Measurements from ENCODE around the gene C11orf71.

C11orf71 gene

DNA sequence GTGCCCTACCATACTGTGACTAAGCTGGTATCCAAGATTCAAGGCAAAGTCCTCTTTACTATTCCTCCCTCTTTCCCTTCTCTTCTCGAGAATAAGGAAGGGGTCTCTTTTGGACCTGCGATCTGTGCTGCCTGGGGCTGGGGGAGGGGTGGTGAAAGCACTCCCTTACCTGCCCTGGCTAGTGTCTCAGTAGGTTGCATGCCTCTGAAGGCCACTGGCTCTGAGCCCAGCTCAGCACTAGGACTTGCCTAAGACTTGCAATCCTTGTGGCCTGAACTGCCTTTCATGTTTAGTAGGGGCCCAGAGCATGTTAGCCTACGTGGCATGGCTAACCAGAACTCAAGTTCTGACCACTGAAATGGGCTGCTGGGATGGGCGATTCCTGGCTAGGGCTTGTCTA is 26.0 kb upstream of the C11orf71 start:
- Mint-ChIP-seq H3K27ac (no peak overlapping the region), H3K36me3 (peaks cover 10% of the 10 kb centered on the region), H3K4me1 (no peaks in the 10 kb centered on the region), H3K4me3 (no peak overlapping the region), H3K27me3 (no peaks in the 10 kb centered on the region), H3K9me3 (peaks cover 13% of the 10 kb centered on the region)

DNA sequence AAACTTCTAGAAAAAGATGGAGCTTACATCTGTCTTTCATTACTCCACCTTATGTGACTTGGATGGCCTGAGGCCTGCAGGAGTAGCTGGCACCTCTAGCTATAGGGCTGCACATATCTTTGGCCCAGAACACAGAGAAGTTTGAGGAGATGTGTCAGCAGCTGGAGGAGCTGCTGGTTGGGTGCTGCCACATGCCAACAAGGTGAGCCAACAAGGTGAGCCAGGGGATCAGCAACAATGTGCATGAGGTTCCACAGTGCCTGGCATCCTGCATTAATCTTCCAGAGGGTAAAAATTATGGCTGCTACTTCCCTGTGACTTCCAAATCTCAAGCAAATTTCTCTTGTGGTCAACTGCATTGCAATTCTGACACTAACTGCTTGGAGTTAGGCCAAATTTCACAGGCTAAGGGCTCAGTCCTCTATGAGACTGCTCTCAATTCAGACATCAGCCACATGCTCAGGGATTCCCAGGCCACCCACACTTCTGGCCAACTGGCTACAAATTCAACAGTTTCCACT is 16.2 kb upstream of the C11orf71 start:
- no peak overlapping the region for H3K27ac Mint-ChIP-seq
- H3K4me3 Mint-ChIP-seq: no peak overlapping the region
- H3K4me1 Mint-ChIP-seq: no peaks in the 10 kb centered on the region

DNA sequence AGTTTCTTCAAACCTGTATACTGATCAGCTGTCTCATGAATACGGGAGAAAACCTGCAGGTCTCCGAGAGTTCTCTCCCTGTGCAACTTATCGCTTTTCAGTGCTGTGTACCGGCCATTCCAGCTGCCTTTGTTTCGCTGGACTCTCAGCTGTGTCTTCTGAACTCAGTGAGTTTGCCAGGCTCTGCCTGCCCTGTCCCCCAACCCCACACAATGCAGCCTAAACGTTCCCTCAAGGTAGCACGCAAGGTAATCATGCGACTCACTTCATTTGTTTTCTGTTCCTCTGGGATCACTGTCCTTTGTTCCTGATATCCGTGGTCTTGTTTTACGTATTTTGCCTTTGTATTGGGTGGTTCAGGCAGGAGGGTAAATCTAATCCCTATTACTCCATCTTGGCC is 13.6 kb upstream of the C11orf71 start:
- Mint-ChIP-seq H3K9me3 (no peaks in the 10 kb centered on the region), H3K36me3 (peaks cover 10% of the 10 kb centered on the region), H3K27ac (no peak overlapping the region), H3K4me1 (no peaks in the 10 kb centered on the region), H3K4me3 (no peak overlapping the region), H3K27me3 (no peaks in the 10 kb centered on the region)

More for the DNA sequence above, 16.2 kb upstream of the C11orf71 start:
- H3K9me3 Mint-ChIP-seq: no peaks in the 10 kb centered on the region
- H3K27me3 Mint-ChIP-seq: no peaks in the 10 kb centered on the region
- H3K36me3 Mint-ChIP-seq: peaks cover 2% of the 10 kb centered on the region

DNA sequence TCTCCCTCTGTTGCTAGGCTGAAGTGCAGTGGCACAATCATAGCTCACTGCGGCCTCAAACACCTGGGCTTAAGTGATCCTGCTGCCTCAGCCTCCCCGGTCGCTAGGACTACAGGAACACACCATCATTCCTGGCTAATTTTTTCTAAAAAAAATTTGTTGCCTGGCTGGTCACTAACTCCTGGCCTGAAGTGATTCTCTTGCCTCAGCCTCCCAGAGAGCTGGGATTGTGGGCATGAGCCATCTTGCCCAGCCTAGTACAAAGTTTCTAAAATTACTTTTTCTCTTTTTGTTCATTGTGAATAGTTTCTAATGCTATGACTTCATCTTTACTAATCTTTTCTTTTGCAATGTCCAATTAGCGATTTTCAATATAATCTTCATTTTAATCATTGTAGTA is 12.6 kb upstream of the C11orf71 start:
- H3K36me3 Mint-ChIP-seq: peaks cover 10% of the 10 kb centered on the region
- no peak overlapping the region for H3K27ac Mint-ChIP-seq
- no peaks in the 10 kb centered on the region for H3K4me1 Mint-ChIP-seq
- H3K4me3 Mint-ChIP-seq: no peak overlapping the region
- no peaks in the 10 kb centered on the region for H3K9me3 Mint-ChIP-seq
- no peaks in the 10 kb centered on the region for H3K27me3 Mint-ChIP-seq

DNA sequence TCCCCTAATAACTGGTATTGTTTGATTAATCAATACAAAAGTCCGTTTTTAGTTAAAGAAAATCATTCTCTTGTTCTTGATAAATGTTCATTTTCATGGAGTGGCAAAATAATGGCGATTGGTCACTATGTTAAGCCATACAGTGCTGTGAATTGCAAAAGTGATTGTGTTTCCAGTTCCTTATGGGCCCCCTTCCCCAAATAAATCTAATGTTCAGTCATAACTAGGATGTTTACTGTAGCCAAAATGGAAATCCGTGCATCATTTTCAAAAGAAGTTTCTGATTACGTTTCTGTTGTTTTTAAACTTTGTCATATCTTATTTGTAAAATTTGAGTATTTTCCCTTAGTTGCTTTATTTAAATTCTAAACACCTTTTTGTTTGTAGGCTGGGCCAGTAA is 1.0 kb upstream of the C11orf71 start:
- Mint-ChIP-seq H3K4me1 (peaks cover 74% of the 10 kb centered on the region), H3K36me3 (peaks cover 25% of the 10 kb centered on the region), H3K9me3 (no peaks in the 10 kb centered on the region), H3K4me3 (peak overlapping the region; percentile 97), H3K27ac (peak overlapping the region; percentile 99), H3K27me3 (no peaks in the 10 kb centered on the region)

DNA sequence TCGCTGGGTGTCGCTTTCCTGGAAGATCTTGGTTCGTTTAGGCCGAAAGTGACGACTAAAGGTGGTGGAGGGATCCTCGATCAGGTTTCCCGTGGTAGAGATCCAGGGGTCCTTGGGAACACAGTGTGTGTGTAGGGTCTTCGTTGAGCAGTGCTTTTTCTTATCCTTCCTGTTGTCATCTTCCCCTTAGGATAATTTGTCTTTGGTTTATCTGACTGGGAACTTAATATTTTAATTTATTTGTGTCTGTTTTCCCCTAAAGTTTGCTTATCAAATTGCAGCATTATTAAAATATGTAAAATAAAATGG is 558 bp upstream of the C11orf71 start:
- no peaks in the 10 kb centered on the region for H3K27me3 Mint-ChIP-seq
- H3K9me3 Mint-ChIP-seq: no peaks in the 10 kb centered on the region
- peak overlapping the region; percentile 99 for H3K27ac Mint-ChIP-seq
- peaks cover 22% of the 10 kb centered on the region for H3K36me3 Mint-ChIP-seq
- peaks cover 74% of the 10 kb centered on the region for H3K4me1 Mint-ChIP-seq
- peak overlapping the region; percentile 97 for H3K4me3 Mint-ChIP-seq

DNA sequence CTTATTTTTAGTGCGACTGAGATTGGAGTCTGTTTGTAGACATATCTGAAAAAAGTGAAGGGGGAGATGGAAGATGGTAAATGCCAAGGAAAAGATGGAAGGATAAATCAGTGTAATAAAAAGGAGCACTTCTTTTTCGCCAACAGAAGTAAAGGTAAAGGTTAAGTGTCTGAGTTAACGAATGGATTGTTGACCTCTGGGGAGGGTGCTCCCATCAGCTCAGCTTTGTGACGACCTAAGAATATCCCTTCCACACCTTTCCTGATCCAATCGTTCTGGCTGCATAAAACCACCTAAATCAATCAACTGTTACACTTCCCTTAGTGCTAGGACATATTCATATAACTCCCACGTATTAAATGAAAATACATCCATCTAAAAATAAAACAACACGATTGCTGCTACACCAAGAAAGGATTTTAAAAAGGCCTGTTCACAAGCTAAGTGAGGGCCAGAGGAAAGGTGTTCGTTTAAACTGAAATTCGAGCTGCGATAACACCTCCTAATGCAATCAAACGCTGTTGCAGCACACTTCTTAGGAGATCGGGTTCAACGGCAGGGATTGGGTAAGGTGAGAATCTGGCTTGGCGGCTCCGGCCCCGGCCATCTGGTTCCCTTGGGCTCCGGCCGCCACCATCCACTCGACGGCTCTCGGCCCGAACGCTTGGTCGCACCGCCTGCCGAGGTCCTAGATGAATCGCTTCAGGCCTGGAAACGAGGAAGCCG is 658 bp downstream of the C11orf71 start:
- Mint-ChIP-seq H3K9me3 (no peaks in the 10 kb centered on the region), H3K27me3 (no peaks in the 10 kb centered on the region), H3K27ac (peak overlapping the region; percentile 99), H3K4me3 (peak overlapping the region; percentile 97), H3K36me3 (peaks cover 16% of the 10 kb centered on the region), H3K4me1 (peaks cover 61% of the 10 kb centered on the region)

DNA sequence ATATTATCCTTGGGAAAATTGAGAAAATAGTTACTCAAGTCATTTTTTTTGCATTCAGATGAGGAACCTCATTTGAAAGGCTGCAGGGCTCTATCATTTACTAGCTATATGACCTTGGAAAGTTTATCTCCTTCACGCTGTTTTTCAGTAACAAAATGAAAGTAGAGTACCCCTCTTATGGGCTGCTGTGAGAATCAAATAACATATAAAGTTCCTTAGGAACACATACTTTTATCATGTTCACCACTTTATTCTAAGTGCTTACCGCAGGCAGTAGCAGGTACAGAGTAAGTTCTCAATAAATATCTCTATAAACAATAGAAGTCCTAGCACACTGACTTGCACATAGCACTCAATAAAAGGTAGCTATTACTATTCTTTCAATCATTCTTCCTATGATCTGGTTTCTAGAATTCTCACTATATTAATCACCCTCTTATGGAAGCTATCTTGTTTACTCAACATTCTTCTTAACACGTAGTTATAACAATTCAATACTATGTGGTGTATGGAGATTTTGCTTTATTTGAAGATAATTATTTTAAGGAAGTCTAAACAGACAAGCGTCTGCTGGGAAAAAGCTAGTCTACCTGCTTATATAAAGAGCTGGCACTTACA is 1.9 kb downstream of the C11orf71 start:
- H3K36me3 Mint-ChIP-seq: peaks cover 11% of the 10 kb centered on the region
- H3K4me3 Mint-ChIP-seq: peak overlapping the region; percentile 97
- H3K4me1 Mint-ChIP-seq: peaks cover 49% of the 10 kb centered on the region
- H3K27ac Mint-ChIP-seq: no peak overlapping the region
- H3K9me3 Mint-ChIP-seq: no peaks in the 10 kb centered on the region
- no peaks in the 10 kb centered on the region for H3K27me3 Mint-ChIP-seq

DNA sequence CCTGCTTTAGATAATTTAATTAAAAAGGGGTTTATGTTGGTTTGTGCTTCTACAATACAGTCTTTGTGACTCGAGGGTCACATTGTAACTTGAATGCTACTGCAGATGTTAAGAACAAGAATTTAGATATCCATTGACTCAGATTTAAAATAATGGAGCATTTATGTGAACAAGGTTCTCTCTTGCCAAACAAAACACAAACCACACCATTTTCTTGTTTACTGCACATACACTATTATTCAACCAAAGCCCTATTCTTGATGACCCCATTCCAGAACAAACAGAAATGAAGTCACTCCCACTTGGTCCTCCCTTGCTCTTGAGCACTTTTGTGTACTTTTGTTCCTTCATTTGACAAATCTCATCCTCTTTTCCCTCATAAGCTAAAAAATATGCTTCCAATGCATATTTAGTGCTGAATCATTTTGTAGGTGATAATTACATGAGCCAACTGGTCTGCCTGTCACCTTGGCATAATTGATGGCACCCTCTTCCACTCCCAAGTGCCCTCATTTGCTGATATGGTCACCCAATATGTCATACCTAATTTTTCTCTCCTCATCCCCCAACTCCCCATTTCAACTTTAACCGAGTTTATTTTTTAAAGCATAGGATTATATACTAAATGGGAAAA is 2.8 kb downstream of the C11orf71 start:
- H3K27me3 Mint-ChIP-seq: no peaks in the 10 kb centered on the region
- H3K9me3 Mint-ChIP-seq: no peaks in the 10 kb centered on the region
- peak overlapping the region; percentile 76 for H3K27ac Mint-ChIP-seq
- H3K36me3 Mint-ChIP-seq: peaks cover 8% of the 10 kb centered on the region
- peaks cover 40% of the 10 kb centered on the region for H3K4me1 Mint-ChIP-seq
- H3K4me3 Mint-ChIP-seq: peak overlapping the region; percentile 8

DNA sequence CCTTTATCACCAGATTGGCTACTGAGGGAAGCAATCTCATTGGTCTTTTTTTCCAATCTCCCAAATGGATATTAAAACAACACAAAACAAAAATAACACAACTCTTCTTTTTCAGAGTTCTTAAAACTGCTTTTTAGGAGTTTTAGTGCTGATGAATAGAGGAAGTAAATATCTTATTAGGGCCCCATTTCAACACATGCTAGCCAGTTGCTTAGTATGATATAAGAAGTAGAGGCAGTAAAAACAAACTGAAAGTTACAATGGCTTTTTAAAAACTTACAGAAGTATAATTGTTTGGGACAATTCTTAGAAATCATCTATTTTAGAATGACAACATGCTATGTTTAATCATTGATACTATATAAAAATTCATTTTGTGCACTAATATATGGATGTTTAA is 3.4 kb downstream of the C11orf71 start:
- peaks cover 6% of the 10 kb centered on the region for H3K36me3 Mint-ChIP-seq
- H3K27me3 Mint-ChIP-seq: no peaks in the 10 kb centered on the region
- H3K27ac Mint-ChIP-seq: no peak overlapping the region
- H3K4me1 Mint-ChIP-seq: peaks cover 37% of the 10 kb centered on the region
- H3K9me3 Mint-ChIP-seq: no peaks in the 10 kb centered on the region
- H3K4me3 Mint-ChIP-seq: no peak overlapping the region

DNA sequence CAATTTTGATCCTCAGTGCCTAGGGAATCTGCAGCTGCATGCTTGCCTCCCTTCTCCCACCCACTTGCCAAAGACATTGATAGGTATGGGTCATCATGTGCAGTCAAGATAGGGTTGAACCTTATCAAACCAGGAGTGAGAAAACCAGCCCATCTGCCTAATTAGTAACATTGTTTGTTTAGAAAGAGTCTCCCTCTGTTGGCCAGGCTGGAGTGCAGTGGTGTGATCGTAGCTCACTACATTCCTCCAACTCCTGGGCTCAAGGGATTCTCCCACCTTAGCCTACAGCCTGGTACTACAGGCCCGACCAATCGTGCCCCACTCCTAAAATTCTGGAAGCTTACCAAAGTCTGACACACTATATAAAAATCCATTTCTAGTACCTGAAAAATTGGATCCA is 4.6 kb downstream of the C11orf71 start:
- Mint-ChIP-seq H3K27ac (no peak overlapping the region), H3K27me3 (no peaks in the 10 kb centered on the region), H3K4me1 (peaks cover 35% of the 10 kb centered on the region)

DNA sequence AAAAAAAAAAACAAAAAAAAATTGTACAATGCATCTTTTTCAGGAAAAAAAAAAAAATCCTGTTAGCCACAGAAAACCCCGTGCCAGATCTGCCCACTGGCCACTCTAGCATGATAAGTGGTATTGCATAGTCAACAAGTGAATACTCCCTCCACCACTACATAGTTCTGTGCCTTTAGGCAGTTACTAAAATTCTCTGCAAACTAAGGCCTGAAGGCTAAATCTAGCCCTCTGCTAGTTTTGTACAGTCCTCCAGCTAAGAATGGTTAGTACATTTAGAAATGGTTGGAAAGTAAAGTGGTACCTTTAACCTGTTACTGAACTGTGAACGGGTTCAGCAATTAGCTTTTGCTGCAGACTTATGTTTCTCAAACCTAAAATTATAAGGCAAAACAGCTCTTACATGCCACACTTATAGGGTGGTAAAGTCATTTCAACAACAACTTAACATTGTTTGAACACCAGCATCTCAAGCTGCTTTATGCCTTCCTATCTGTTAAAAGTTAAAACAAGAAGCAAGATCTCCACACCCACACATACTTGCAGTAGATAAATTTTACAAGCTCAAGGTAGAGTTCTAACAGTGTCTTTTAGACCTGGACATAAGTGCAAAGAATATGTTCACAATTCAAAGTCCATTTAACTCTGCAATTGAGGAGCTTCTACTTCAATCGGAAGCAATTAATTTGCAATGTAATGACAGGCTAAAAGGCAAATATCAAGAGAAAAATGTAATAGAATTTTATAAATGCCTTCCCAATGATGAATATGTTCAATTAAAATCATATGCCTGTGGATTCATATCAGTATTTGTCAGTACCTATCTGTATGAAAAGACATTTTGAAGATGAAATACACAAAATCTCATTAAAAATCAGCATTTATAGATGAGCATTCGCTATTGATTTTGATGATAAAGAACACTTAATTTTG is 7.3 kb downstream of the C11orf71 start:
- no peaks in the 10 kb centered on the region for H3K27me3 Mint-ChIP-seq
- peaks cover 3% of the 10 kb centered on the region for H3K36me3 Mint-ChIP-seq
- H3K4me3 Mint-ChIP-seq: no peak overlapping the region
- H3K4me1 Mint-ChIP-seq: peaks cover 17% of the 10 kb centered on the region
- H3K9me3 Mint-ChIP-seq: no peaks in the 10 kb centered on the region
- H3K27ac Mint-ChIP-seq: no peak overlapping the region

More for the DNA sequence above, 4.6 kb downstream of the C11orf71 start:
- Mint-ChIP-seq H3K9me3 (no peaks in the 10 kb centered on the region), H3K36me3 (peaks cover 5% of the 10 kb centered on the region), H3K4me3 (no peak overlapping the region)

DNA sequence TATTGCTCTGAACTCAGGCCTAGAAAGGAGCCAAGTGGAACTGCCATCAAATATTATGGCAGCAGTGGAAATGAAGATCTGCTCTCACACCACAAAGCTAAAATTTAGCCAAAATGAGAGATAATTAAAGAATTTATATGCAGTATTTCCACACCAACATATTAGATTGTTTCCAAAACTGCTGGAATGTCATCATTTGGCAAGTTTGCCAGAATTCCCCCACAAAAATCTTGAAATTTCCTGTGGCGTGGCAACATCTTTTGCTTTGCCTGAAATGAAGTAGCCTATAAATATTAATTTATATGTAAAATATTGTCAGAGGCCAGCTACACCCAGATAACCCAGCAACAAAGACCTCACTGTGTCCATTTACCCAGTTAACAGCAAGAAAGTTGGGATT is 13.8 kb downstream of the C11orf71 start:
- Mint-ChIP-seq H3K9me3 (peaks cover 7% of the 10 kb centered on the region), H3K4me3 (no peak overlapping the region), H3K27ac (no peak overlapping the region), H3K27me3 (no peaks in the 10 kb centered on the region), H3K4me1 (no peaks in the 10 kb centered on the region), H3K36me3 (peaks cover 2% of the 10 kb centered on the region)

DNA sequence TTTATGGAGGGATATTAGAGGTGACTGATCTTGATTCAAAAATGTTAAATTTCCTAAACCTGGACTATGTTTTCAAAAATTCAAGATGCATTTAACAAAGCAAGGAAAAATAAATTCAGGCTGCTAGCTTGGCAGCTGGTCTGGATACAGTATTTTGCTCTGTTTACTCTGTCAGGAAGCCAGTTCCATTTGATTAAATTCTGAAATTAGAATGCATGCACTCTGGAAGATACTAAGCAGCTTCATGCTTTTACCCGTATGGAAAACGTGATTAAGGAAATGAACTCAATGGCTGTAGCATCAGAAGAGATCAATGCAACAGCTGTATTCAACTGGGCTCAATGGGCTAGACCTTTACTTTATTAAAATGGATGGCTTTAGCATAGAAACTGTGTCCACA is 14.2 kb downstream of the C11orf71 start:
- H3K4me1 Mint-ChIP-seq: no peaks in the 10 kb centered on the region
- no peak overlapping the region for H3K27ac Mint-ChIP-seq
- peaks cover 2% of the 10 kb centered on the region for H3K36me3 Mint-ChIP-seq
- peaks cover 7% of the 10 kb centered on the region for H3K9me3 Mint-ChIP-seq
- H3K27me3 Mint-ChIP-seq: no peaks in the 10 kb centered on the region
- no peak overlapping the region for H3K4me3 Mint-ChIP-seq

DNA sequence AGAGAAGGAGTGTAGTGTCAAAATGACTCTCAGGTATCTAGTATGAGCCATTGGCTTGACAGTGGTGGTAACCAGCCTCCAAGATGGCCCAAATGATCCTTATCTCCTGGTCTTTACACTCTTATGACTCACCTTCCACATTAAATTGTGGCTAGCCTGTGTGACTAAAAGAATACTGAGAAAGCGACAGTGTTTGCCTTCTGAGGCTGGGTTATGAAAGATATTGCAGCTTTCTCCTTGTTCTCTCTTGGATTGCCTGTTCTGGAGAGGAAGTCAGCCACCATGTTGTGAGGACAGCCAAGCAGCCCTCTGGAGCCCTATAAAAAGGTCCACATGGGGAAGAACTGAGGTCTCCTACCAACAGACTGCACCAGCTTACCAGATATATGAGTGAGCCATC is 15.8 kb downstream of the C11orf71 start:
- Mint-ChIP-seq H3K27me3 (no peaks in the 10 kb centered on the region), H3K4me1 (peaks cover 11% of the 10 kb centered on the region), H3K27ac (no peak overlapping the region), H3K9me3 (peaks cover 7% of the 10 kb centered on the region), H3K36me3 (peaks cover 2% of the 10 kb centered on the region), H3K4me3 (no peak overlapping the region)
